Measurements from ENCODE around the gene TMSB4Y.

The TMSB4Y gene

DNA sequence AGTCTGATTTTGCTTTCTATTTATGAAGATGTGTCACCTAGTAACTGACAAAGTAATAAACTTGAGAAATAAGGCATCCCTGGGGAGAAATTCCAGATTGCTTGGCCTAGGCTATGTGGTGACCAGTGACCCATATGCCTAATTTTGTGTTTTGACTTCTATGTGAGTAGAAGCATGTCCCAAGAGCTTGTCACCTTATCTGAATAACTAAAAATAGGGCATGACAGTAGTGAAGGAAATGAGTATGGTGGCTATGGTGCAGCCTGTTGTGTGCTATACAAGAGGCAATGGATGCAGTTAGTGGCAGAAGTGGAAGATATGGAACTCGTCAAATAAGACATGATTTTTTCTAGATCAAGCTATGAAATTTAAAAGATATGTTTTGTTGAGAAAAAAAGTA, 15.3 kb downstream of the TMSB4Y start:
- DNase-seq (ENCODE audit: low spot score) = no peak
- TF ChIP-seq, protein P1, sequence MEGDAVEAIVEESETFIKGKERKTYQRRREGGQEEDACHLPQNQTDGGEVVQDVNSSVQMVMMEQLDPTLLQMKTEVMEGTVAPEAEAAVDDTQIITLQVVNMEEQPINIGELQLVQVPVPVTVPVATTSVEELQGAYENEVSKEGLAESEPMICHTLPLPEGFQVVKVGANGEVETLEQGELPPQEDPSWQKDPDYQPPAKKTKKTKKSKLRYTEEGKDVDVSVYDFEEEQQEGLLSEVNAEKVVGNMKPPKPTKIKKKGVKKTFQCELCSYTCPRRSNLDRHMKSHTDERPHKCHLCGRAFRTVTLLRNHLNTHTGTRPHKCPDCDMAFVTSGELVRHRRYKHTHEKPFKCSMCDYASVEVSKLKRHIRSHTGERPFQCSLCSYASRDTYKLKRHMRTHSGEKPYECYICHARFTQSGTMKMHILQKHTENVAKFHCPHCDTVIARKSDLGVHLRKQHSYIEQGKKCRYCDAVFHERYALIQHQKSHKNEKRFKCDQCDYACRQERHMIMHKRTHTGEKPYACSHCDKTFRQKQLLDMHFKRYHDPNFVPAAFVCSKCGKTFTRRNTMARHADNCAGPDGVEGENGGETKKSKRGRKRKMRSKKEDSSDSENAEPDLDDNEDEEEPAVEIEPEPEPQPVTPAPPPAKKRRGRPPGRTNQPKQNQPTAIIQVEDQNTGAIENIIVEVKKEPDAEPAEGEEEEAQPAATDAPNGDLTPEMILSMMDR (IDR thresholded peaks at IDR 0.05; ENCODE audit: extremely low read depth, missing control alignments) = no peak

DNA sequence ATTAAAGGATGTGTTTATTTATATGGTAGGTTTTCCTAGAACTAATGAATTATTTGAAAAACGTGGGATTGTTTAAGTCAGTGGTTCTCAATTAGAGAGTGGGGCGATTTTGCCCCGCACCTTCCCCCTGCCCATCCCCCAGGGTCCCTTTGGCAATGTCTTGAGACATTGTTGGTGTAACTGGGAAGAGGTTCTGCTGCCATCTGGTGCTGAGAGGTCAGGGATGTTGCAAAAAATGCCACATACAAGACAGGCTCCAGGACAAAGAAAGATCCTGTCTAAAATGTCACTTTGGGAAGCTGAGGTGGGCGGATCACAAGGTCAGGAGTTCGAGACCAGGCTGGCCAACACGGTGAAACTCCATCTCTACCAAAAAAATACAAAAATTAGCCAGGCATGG, 25.8 kb downstream of the TMSB4Y start:
- DNase-seq (ENCODE audit: low spot score) = no peak

DNA sequence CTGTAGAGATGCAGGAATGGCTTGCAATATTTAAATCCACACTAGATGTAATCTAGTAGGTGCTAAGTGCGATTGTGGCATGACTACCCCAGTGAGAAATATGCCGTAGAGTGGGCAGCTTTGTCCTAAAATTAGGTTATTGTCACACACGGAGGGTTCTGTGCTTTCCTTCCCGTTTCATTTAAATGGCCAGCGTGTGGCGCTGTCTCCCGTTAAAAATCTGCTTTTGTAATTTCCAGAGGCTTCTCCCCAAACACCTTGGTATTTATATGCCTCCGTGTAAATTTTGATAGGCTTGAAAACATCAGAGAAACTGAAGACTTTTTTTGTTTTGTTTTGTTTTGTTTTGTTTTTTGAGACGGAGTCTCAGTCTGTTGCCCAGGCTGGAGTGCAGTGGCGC, 34.9 kb downstream of the TMSB4Y start:
- peak; percentile 11 for DNase-seq (ENCODE audit: low spot score)
- TF ChIP-seq, protein P1 (IDR thresholded peaks at IDR 0.05; ENCODE audit: extremely low read depth, missing control alignments) = peak; percentile 35

More for the DNA sequence above, 25.8 kb downstream of the TMSB4Y start:
- TF ChIP-seq, protein P1 (IDR thresholded peaks at IDR 0.05; ENCODE audit: extremely low read depth, missing control alignments) = no peak

DNA sequence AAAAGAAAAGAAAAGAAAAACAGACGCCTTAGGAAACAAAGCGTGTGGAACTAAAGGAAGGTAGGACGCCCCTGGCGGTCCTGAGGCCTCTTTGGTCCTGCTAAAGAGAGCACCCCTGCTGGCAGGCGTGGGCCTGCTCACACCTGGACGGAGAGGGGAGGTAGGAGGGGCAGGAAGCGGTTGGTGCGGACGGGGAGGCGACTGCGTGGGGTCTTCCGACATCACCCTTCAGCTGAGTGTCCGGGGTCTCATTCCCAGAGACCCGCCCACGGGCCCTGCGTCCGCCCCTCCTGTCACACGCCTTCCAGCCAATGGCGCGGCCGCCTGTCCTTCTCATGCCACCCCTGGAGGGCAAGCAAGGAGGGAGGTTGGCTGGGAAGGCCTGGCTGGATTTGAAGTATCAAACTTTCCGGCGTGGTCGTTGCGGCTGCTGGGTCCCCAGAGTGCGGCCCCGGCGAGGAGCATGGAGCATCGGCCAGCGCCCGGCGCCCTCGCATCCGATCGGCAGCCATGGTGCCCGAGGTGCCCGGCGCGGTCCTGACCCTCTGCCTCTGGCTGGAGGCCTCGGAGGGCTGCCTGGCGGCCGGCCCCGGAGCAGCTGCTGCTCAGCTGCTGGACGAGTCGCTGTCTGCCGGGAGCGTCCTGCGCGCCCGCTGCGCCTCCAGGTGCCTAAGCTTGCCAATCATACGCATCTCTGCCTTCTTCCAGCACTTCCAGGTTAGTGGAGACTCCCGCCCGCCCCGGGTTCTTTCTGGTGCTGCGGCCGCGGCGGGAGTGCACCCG, 47.8 kb downstream of the TMSB4Y start:
- peak; percentile 72 for DNase-seq (ENCODE audit: low spot score)
- TF ChIP-seq, protein P1 (IDR thresholded peaks at IDR 0.05; ENCODE audit: extremely low read depth, missing control alignments) = peak; percentile 35

DNA sequence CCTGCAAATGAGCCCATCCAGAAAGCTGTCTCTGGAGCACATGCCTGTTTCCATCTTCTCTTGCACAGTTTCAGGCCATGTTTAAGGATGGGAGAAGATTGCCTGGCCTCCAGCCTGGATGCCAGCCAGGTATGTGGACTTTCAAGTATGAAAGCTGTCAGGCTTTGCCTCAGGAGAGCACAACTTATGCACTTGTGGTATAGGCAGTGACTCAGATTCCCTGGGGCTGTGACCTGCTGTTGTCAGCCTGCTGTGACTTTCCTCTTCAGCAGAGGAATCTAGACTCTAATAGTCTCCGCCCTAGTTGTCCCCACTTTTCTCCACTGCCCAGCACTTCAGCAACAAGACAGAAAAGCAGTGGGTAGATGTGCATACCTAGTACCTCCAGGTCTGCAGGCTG, 51.0 kb downstream of the TMSB4Y start:
- TF ChIP-seq, protein P1 (IDR thresholded peaks at IDR 0.05; ENCODE audit: extremely low read depth, missing control alignments) = no peak
- DNase-seq (ENCODE audit: low spot score) = no peak
